Measurements from ENCODE around the gene GOLGB1.
"Not testable (repeated sequence)": the region's sequence is repeated elsewhere in the genome, so short reads cannot be mapped to it uniquely, and the experiment has no call there.

The GOLGB1 gene

GRCh38 chr3:121749276-121750086 lies at the start of gene GOLGB1:
Gene GOLGB1, minus strand, starts transcription at chr3:121749741. Its CDS starts 18,770 bp downstream, at chr3:121730971.
- no peaks in the 10 kb centered on the region for H3K4me1 ChIP-seq (ENCODE audit: control insufficient read depth, insufficient read depth, low read length)
- no peak within 1 kb of the TSS for H3K27ac ChIP-seq (ENCODE audit: low read length)
- peak; percentile 99 for DNase-seq (ENCODE audit: low read depth, low spot score)
- WGBS (ENCODE audit: insufficient coverage, insufficient read length), result no CpG with 5 or more reads among the region's 51 CpGs
- no peaks in the 10 kb centered on the region for H3K36me3 ChIP-seq (ENCODE audit: control insufficient read depth, insufficient read depth, low read length)
- no peaks in the 10 kb centered on the region for H3K27me3 ChIP-seq (ENCODE audit: control insufficient read depth, insufficient read depth, low read length)
- peak within 1 kb of the TSS; percentile 74 for H3K4me3 ChIP-seq (ENCODE audit: low read length)
- H3K9me3 ChIP-seq (ENCODE audit: control insufficient read depth, insufficient read depth, low read length), result no peaks in the 10 kb centered on the region

- WGBS (ENCODE audit: insufficient coverage, insufficient read length), result no CpG with 5 or more reads among the region's 1 CpG
- DNase-seq (ENCODE audit: low read depth, low spot score), result no peak
- no peak overlapping the region for H3K27ac ChIP-seq (ENCODE audit: low read length)
- no peaks in the 10 kb centered on the region for H3K36me3 ChIP-seq (ENCODE audit: control insufficient read depth, insufficient read depth, low read length)
- no peaks in the 10 kb centered on the region for H3K27me3 ChIP-seq (ENCODE audit: control insufficient read depth, insufficient read depth, low read length)
- no peak overlapping the region for H3K4me3 ChIP-seq (ENCODE audit: low read length)
- H3K4me1 ChIP-seq (ENCODE audit: control insufficient read depth, insufficient read depth, low read length), result no peaks in the 10 kb centered on the region
- no peaks in the 10 kb centered on the region for H3K9me3 ChIP-seq (ENCODE audit: control insufficient read depth, insufficient read depth, low read length)
These were observed 47.4 kb upstream of the GOLGB1 start for GRCh38 chr3:121796970-121797369.

- 100% methylated on average over 1 of the region's 2 CpGs for WGBS (ENCODE audit: insufficient coverage, insufficient read length)
- no peaks in the 10 kb centered on the region for H3K4me1 ChIP-seq (ENCODE audit: control insufficient read depth, insufficient read depth, low read length)
These were observed 44.9 kb upstream of the GOLGB1 start for GRCh38 chr3:121794264-121794983.

GRCh38 chr3:121793078-121793477 lies 43.5 kb upstream of the GOLGB1 start:
- Histone ChIP-seq H3K4me3 (ENCODE audit: low read length) (no peak overlapping the region), H3K27ac (ENCODE audit: low read length) (no peak overlapping the region), H3K4me1 (ENCODE audit: control insufficient read depth, insufficient read depth, low read length) (no peaks in the 10 kb centered on the region), H3K27me3 (ENCODE audit: control insufficient read depth, insufficient read depth, low read length) (no peaks in the 10 kb centered on the region), H3K36me3 (ENCODE audit: control insufficient read depth, insufficient read depth, low read length) (peaks cover 1% of the 10 kb centered on the region; the same call in 1 of the 2 replicates), H3K9me3 (ENCODE audit: control insufficient read depth, insufficient read depth, low read length) (no peaks in the 10 kb centered on the region)
- WGBS (ENCODE audit: insufficient coverage, insufficient read length), result no CpG with 5 or more reads among the region's 3 CpGs
- DNase-seq (ENCODE audit: low read depth, low spot score), result no peak

More at GRCh38 chr3:121794264-121794983, 44.9 kb upstream of the GOLGB1 start:
- Histone ChIP-seq H3K9me3 (ENCODE audit: control insufficient read depth, insufficient read depth, low read length) (no peaks in the 10 kb centered on the region), H3K36me3 (ENCODE audit: control insufficient read depth, insufficient read depth, low read length) (no peaks in the 10 kb centered on the region), H3K27ac (ENCODE audit: low read length) (no peak overlapping the region), H3K27me3 (ENCODE audit: control insufficient read depth, insufficient read depth, low read length) (no peaks in the 10 kb centered on the region), H3K4me3 (ENCODE audit: low read length) (no peak overlapping the region)
- DNase-seq (ENCODE audit: low read depth, low spot score), result no peak

GRCh38 chr3:121786485-121786884 lies 36.9 kb upstream of the GOLGB1 start:
- H3K27me3 ChIP-seq (ENCODE audit: control insufficient read depth, insufficient read depth, low read length), result no peaks in the 10 kb centered on the region
- DNase-seq (ENCODE audit: low read depth, low spot score), result no peak
- H3K4me1 ChIP-seq (ENCODE audit: control insufficient read depth, insufficient read depth, low read length), result no peaks in the 10 kb centered on the region
- H3K9me3 ChIP-seq (ENCODE audit: control insufficient read depth, insufficient read depth, low read length), result no peaks in the 10 kb centered on the region
- H3K27ac ChIP-seq (ENCODE audit: low read length), result no peak overlapping the region
- H3K4me3 ChIP-seq (ENCODE audit: low read length), result no peak overlapping the region
- H3K36me3 ChIP-seq (ENCODE audit: control insufficient read depth, insufficient read depth, low read length), result peaks cover 6% of the 10 kb centered on the region; the same call in 1 of the 2 replicates
- WGBS (ENCODE audit: insufficient coverage, insufficient read length), result no CpG with 5 or more reads among the region's 2 CpGs

GRCh38 chr3:121782784-121783183 lies 33.2 kb upstream of the GOLGB1 start:
- WGBS (ENCODE audit: insufficient coverage, insufficient read length), result no CpG with 5 or more reads among the region's 8 CpGs
- not testable (repeated sequence) for H3K9me3 ChIP-seq (ENCODE audit: control insufficient read depth, insufficient read depth, low read length); H3K36me3 ChIP-seq (ENCODE audit: control insufficient read depth, insufficient read depth, low read length); H3K27me3 ChIP-seq (ENCODE audit: control insufficient read depth, insufficient read depth, low read length); H3K4me1 ChIP-seq (ENCODE audit: control insufficient read depth, insufficient read depth, low read length); H3K4me3 ChIP-seq (ENCODE audit: low read length); DNase-seq (ENCODE audit: low read depth, low spot score); H3K27ac ChIP-seq (ENCODE audit: low read length)

GRCh38 chr3:121781611-121782010 lies 32.1 kb upstream of the GOLGB1 start:
- no peaks in the 10 kb centered on the region for H3K4me1 ChIP-seq (ENCODE audit: control insufficient read depth, insufficient read depth, low read length)
- H3K4me3 ChIP-seq (ENCODE audit: low read length), result no peak overlapping the region
- no peaks in the 10 kb centered on the region for H3K9me3 ChIP-seq (ENCODE audit: control insufficient read depth, insufficient read depth, low read length)
- no peak for DNase-seq (ENCODE audit: low read depth, low spot score)
- no peaks in the 10 kb centered on the region for H3K27me3 ChIP-seq (ENCODE audit: control insufficient read depth, insufficient read depth, low read length)
- no CpG with 5 or more reads among the region's 7 CpGs for WGBS (ENCODE audit: insufficient coverage, insufficient read length)
- H3K36me3 ChIP-seq (ENCODE audit: control insufficient read depth, insufficient read depth, low read length), result peaks cover 2% of the 10 kb centered on the region; the same call in 1 of the 2 replicates
- no peak overlapping the region for H3K27ac ChIP-seq (ENCODE audit: low read length)

- WGBS (ENCODE audit: insufficient coverage, insufficient read length), result no CpG with 5 or more reads among the region's 4 CpGs
- not testable (repeated sequence) for H3K27me3 ChIP-seq (ENCODE audit: control insufficient read depth, insufficient read depth, low read length); H3K9me3 ChIP-seq (ENCODE audit: control insufficient read depth, insufficient read depth, low read length); DNase-seq (ENCODE audit: low read depth, low spot score); H3K4me3 ChIP-seq (ENCODE audit: low read length); H3K27ac ChIP-seq (ENCODE audit: low read length); H3K4me1 ChIP-seq (ENCODE audit: control insufficient read depth, insufficient read depth, low read length)
- H3K36me3 ChIP-seq (ENCODE audit: control insufficient read depth, insufficient read depth, low read length), result peaks cover 12% of the 10 kb centered on the region; the same call in 1 of the 2 replicates
These were observed 25.6 kb upstream of the GOLGB1 start for GRCh38 chr3:121775095-121775494.

GRCh38 chr3:121769246-121769645 lies 19.7 kb upstream of the GOLGB1 start:
- WGBS (ENCODE audit: insufficient coverage, insufficient read length), result no CpG with 5 or more reads among the region's 1 CpG

GRCh38 chr3:121768452-121768851 lies 18.9 kb upstream of the GOLGB1 start:
- Histone ChIP-seq H3K9me3 (ENCODE audit: control insufficient read depth, insufficient read depth, low read length) (no peaks in the 10 kb centered on the region), H3K36me3 (ENCODE audit: control insufficient read depth, insufficient read depth, low read length) (peaks cover 10% of the 10 kb centered on the region; the same call in 1 of the 2 replicates)
- no CpG with 5 or more reads among the region's 2 CpGs for WGBS (ENCODE audit: insufficient coverage, insufficient read length)

More at GRCh38 chr3:121769246-121769645, 19.7 kb upstream of the GOLGB1 start:
- no peak for DNase-seq (ENCODE audit: low read depth, low spot score)
- Histone ChIP-seq H3K27me3 (ENCODE audit: control insufficient read depth, insufficient read depth, low read length) (no peaks in the 10 kb centered on the region), H3K4me1 (ENCODE audit: control insufficient read depth, insufficient read depth, low read length) (no peaks in the 10 kb centered on the region), H3K27ac (ENCODE audit: low read length) (no peak overlapping the region), H3K36me3 (ENCODE audit: control insufficient read depth, insufficient read depth, low read length) (peaks cover 10% of the 10 kb centered on the region; the same call in 1 of the 2 replicates), H3K4me3 (ENCODE audit: low read length) (no peak overlapping the region), H3K9me3 (ENCODE audit: control insufficient read depth, insufficient read depth, low read length) (no peaks in the 10 kb centered on the region)

More at GRCh38 chr3:121768452-121768851, 18.9 kb upstream of the GOLGB1 start:
- Histone ChIP-seq H3K27ac (ENCODE audit: low read length) (no peak overlapping the region), H3K4me3 (ENCODE audit: low read length) (no peak overlapping the region), H3K27me3 (ENCODE audit: control insufficient read depth, insufficient read depth, low read length) (no peaks in the 10 kb centered on the region), H3K4me1 (ENCODE audit: control insufficient read depth, insufficient read depth, low read length) (no peaks in the 10 kb centered on the region)
- DNase-seq (ENCODE audit: low read depth, low spot score), result no peak
